HCT116 (cell line): ENCODE results near the gene RPL12. TPM values are rescaled to one million over a fixed set of nuclear protein-coding genes. Genes with fewer than 3 reads are reported as not detected.

Experiments used
- ATAC-seq: fragments of 200-7000 bp; cut with Tn5 transposase; 2 replicates; pipeline ENCODE4 v1.9.1; 2020; ENCODE audit warnings: mild to moderate bottlenecking, moderate library complexity
- BruUV-seq: library from RNA; stranded (reverse); fragments of 400-500 nt; replicated peaks from 2 replicates; lab custom pipeline; 2021; lab: Mats Ljungman, UMichigan
- CTCF ChIA-PET: fragments of 300-600 bp; sonication (Branson Sonifier 250); formaldehyde crosslinking; loops from one replicate; lab custom pipeline; 2021; ENCODE audit warnings: antibody characterized with exemption; lab: Charles Lee
- POLR2A ChIA-PET: fragments of 300-600, 350-600 bp; sonication (Branson Sonifier 250); formaldehyde crosslinking; loops from one replicate; lab custom pipeline; 2021; ENCODE audit warnings: antibody characterized with exemption; lab: Charles Lee
- RAD21 ChIA-PET, 2 experiments: fragments of 300-600 bp; sonication (Branson Sonifier 250); formaldehyde crosslinking; loops; one replicate each; lab custom pipeline; 2023; ENCODE audit warnings: low total read pairs in 2 of 2; ENCODE audit not compliant: uncharacterized antibody in 2 of 2, unreplicated experiment in 2 of 2, low non-redundant PET in 1 of 2; lab: Charles Lee
- DNase-seq: peaks from one replicate; pipeline ENCODE4 v3.0.0-alpha.2; 2010; ENCODE audit warnings: low read depth, low spot score
- H2AFZ ChIP-seq: fragments of 200-600 bp; shearing (Covaris generic), sonication (generic); 2 replicates; pipeline ENCODE4 v1.6.1; 2017; ENCODE audit warnings: low read depth, mixed run types, mixed read lengths, antibody characterized with exemption, low read length; ENCODE audit not compliant: poor library complexity, severe bottlenecking
- H3K27ac ChIP-seq: 2 replicates; pipeline ENCODE4 v1.5.1; 2012; ENCODE audit warnings: low read depth, low read length
- H3K27me3 ChIP-seq: fragments of 200-600 bp; sonication (generic); 2 replicates; pipeline ENCODE4 v1.6.1; 2016; ENCODE audit warnings: mixed run types, low read length, mixed read lengths; ENCODE audit not compliant: insufficient read depth
- H3K36me3 ChIP-seq, 2 experiments: fragments of 200-500 bp in 1 of 2; fragments of 200-600 bp in 1 of 2; sonication (Bioruptor generic) in 1 of 2; sonication (generic) in 1 of 2; 2 replicates each; pipeline versions ENCODE4 v1.5.1 to v1.6.1; 2014 to 2016; ENCODE audit warnings: low read length in 2 of 2, inconsistent platforms in 1 of 2, mixed read lengths in 1 of 2, mixed run types in 1 of 2; ENCODE audit not compliant: insufficient read depth in 2 of 2, control insufficient read depth in 1 of 2
- H3K4me1 ChIP-seq, 2 experiments: fragments of 200-600 bp in 1 of 2; sonication (generic) in 1 of 2; 2 replicates each; pipeline versions ENCODE4 v1.5.1 to v1.6.1; 2012 to 2017; ENCODE audit warnings: low read length in 2 of 2, inconsistent platforms in 1 of 2, mild to moderate bottlenecking in 1 of 2, mixed read lengths in 1 of 2, mixed run types in 1 of 2, moderate library complexity in 1 of 2; ENCODE audit not compliant: insufficient read depth in 2 of 2, control insufficient read depth in 1 of 2
- H3K4me2 ChIP-seq: fragments of 200-600 bp; sonication (generic); 2 replicates; pipeline ENCODE4 v1.6.1; 2017; ENCODE audit warnings: mixed run types, low read length, mixed read lengths
- H3K4me3 ChIP-seq, 2 experiments: fragments of 200-600 bp in 1 of 2; sonication (generic) in 1 of 2; replicated peaks in 1 of 2; 2 replicates each; pipeline ENCODE4 v1.5.1; 2011 to 2016; ENCODE audit warnings: low read length in 2 of 2, control low read depth in 1 of 2, low read depth in 1 of 2, mild to moderate bottlenecking in 1 of 2, mixed read lengths in 1 of 2, mixed run types in 1 of 2
- H3K79me2 ChIP-seq: fragments of 200-600 bp; sonication (generic); 2 replicates; pipeline ENCODE4 v1.6.1; 2017; ENCODE audit warnings: mild to moderate bottlenecking, mixed run types, low read length, moderate library complexity, mixed read lengths; ENCODE audit not compliant: insufficient read depth
- H3K9ac ChIP-seq: fragments of 200-600 bp; sonication (generic); 2 replicates; pipeline ENCODE4 v1.6.1; 2016; ENCODE audit warnings: low read length, mixed read lengths
- H3K9me2 ChIP-seq: fragments of 200-600 bp; sonication (generic), shearing (Covaris generic); 2 replicates; pipeline ENCODE4 v1.6.1; 2017; ENCODE audit warnings: mixed run types, mild to moderate bottlenecking, moderate library complexity; ENCODE audit not compliant: insufficient read depth
- H3K9me3 ChIP-seq, 2 experiments: fragments of 200-500 bp in 1 of 2; fragments of 200-600 bp in 1 of 2; sonication (Bioruptor generic) in 1 of 2; sonication (generic) in 1 of 2; 2 replicates each; pipeline ENCODE4 v1.6.1; 2014 to 2017; ENCODE audit warnings: low read length in 2 of 2, mixed read lengths in 2 of 2, inconsistent platforms in 1 of 2, low read depth in 1 of 2, mild to moderate bottlenecking in 1 of 2, mixed run types in 1 of 2, moderate library complexity in 1 of 2; ENCODE audit not compliant: control insufficient read depth in 1 of 2, insufficient read depth in 1 of 2
- H4K20me1 ChIP-seq: fragments of 200-600 bp; sonication (generic), shearing (Covaris generic); 2 replicates; pipeline ENCODE4 v1.6.1; 2017; ENCODE audit warnings: mixed run types, mild to moderate bottlenecking, moderate library complexity; ENCODE audit not compliant: insufficient read depth
- CEBPB ChIP-seq: IDR thresholded peaks from 2 replicates; pipeline ENCODE4 v1.6.1; 2012; ENCODE audit warnings: low read depth
- EGR1 ChIP-seq: IDR thresholded peaks from 2 replicates; pipeline ENCODE4 v1.6.1; 2012; ENCODE audit warnings: low read depth
- TCF7L2 ChIP-seq: IDR thresholded peaks from 2 replicates; pipeline ENCODE4 v1.7.0; 2011; ENCODE audit warnings: borderline replicate concordance, inconsistent platforms; ENCODE audit not compliant: insufficient read depth, insufficient read length; ENCODE audit errors: extremely low read depth
- intact Hi-C: fragments of 100-400 bp; cut with micrococcal nuclease; formaldehyde crosslinking; loops from 2 replicates; pipeline ENCODE4 v1.10.0; 2022
- total RNA-seq: library from RNA; stranded (reverse); gene quantifications from one replicate; pipeline ENCODE4 v1.2.1, GENCODE V29; 2021; ENCODE audit not compliant: unreplicated experiment
- TF ChIP-seq, protein P1 (sequence below), 3 experiments: fragments of 200-600 bp in 1 of 3; sonication (generic) in 1 of 3; IDR thresholded peaks in 2 of 3; conservative IDR thresholded peaks in 1 of 3; 2 replicates each; pipeline ENCODE4 v1.5.1; 2012 to 2017; ENCODE audit warnings: low read depth in 2 of 3, low read length in 2 of 3, antibody characterized with exemption in 1 of 3, borderline replicate concordance in 1 of 3, control low read depth in 1 of 3, mild to moderate bottlenecking in 1 of 3, mixed read lengths in 1 of 3, mixed run types in 1 of 3, moderate library complexity in 1 of 3; ENCODE audit not compliant: insufficient read depth in 1 of 3
- TF ChIP-seq, protein P2 (sequence below): IDR thresholded peaks from 2 replicates; pipeline ENCODE4 v1.6.1; 2011; ENCODE audit warnings: mild to moderate bottlenecking, low read length, moderate library complexity; ENCODE audit not compliant: insufficient replicate concordance; ENCODE audit errors: extremely low read depth
- TF ChIP-seq, protein P3 (sequence below): IDR thresholded peaks from 2 replicates; pipeline ENCODE4 v1.6.1; 2012

Gene RPL12
- total RNA-seq, 1 experiment from 2014 or later, result 2,679 TPM

DNA sequence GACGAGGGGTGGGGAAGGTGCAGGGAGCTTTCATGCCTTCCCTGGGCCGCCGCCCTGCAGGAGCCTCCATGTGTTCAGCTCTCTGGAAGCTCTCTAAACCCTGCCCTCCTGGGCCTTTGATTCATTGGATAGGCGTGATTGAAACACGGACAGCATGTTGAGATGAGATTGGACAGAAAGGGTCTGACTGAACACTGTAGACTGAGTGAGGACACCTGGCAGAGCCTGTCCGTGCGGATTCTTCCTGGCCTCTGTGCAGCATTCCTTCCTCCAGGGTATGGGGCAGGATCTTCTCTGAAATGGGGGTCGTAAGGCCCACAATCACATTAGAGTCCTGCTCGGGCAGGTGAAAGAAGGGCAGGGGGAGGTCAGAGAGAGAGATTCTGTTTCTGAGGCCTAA is 12.8 kb downstream of the RPL12 start:
- POLR2A ChIA-PET, result no interaction called here
- intact Hi-C loops, result no loop called here
- Histone ChIP-seq H3K36me3 (peaks cover 31 to 49% of the 10 kb centered on the region in 2 experiments), H3K27ac (no peak overlapping the region), H3K4me1 (peaks cover 0 to 9% of the 10 kb centered on the region in 2 experiments; a peak in 2 of 4 replicates)
- no peak for DNase-seq
- CTCF ChIA-PET, result no interaction called here
- ATAC-seq, result no peak
- TF ChIP-seq CEBPB, result no peak
- TF ChIP-seq, protein P1, sequence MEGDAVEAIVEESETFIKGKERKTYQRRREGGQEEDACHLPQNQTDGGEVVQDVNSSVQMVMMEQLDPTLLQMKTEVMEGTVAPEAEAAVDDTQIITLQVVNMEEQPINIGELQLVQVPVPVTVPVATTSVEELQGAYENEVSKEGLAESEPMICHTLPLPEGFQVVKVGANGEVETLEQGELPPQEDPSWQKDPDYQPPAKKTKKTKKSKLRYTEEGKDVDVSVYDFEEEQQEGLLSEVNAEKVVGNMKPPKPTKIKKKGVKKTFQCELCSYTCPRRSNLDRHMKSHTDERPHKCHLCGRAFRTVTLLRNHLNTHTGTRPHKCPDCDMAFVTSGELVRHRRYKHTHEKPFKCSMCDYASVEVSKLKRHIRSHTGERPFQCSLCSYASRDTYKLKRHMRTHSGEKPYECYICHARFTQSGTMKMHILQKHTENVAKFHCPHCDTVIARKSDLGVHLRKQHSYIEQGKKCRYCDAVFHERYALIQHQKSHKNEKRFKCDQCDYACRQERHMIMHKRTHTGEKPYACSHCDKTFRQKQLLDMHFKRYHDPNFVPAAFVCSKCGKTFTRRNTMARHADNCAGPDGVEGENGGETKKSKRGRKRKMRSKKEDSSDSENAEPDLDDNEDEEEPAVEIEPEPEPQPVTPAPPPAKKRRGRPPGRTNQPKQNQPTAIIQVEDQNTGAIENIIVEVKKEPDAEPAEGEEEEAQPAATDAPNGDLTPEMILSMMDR (IDR thresholded peaks at IDR 0.05 in 2 of 3, conservative IDR thresholded peaks at IDR 0.05 in 1 of 3; ENCODE audit: borderline replicate concordance in 1 of 3, insufficient read depth in 1 of 3, low read depth in 2 of 3, low read length in 2 of 3), result no peak
- TF ChIP-seq, protein P2, sequence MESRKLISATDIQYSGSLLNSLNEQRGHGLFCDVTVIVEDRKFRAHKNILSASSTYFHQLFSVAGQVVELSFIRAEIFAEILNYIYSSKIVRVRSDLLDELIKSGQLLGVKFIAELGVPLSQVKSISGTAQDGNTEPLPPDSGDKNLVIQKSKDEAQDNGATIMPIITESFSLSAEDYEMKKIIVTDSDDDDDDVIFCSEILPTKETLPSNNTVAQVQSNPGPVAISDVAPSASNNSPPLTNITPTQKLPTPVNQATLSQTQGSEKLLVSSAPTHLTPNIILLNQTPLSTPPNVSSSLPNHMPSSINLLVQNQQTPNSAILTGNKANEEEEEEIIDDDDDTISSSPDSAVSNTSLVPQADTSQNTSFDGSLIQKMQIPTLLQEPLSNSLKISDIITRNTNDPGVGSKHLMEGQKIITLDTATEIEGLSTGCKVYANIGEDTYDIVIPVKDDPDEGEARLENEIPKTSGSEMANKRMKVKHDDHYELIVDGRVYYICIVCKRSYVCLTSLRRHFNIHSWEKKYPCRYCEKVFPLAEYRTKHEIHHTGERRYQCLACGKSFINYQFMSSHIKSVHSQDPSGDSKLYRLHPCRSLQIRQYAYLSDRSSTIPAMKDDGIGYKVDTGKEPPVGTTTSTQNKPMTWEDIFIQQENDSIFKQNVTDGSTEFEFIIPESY, result no peak
- no peak for TF ChIP-seq EGR1
- TF ChIP-seq, protein P3, sequence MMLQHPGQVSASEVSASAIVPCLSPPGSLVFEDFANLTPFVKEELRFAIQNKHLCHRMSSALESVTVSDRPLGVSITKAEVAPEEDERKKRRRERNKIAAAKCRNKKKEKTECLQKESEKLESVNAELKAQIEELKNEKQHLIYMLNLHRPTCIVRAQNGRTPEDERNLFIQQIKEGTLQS, result no peak
- no peak for TF ChIP-seq TCF7L2
- TF ChIP-seq, all 23 proteins: peak for 0
- BruUV-seq, result no TSS peak
- Histone ChIP-seq H2AFZ (no peak overlapping the region), H3K9me2 (no peaks in the 10 kb centered on the region), H3K79me2 (no peaks in the 10 kb centered on the region), H3K9me3 (no peaks in the 10 kb centered on the region), H3K27me3 (no peaks in the 10 kb centered on the region), H3K9ac (no peak overlapping the region), H3K4me3 (no peak overlapping the region), H3K4me2 (no peak overlapping the region), H4K20me1 (no peaks in the 10 kb centered on the region)
- RAD21 ChIA-PET, result no interaction called here
